DMS53 treated with DMSO at 0.1 percent for 48 hours (cell line): ENCODE data around the gene TUBB.
A peak's percentile ranks its signal among the peaks of the same experiment; 100 is the strongest.

Source experiments
- DNase-seq: peaks from one replicate; lab custom pipeline; 2025; ENCODE audit not compliant: unreplicated experiment; lab: John Stamatoyannopoulos, UW

The TUBB gene

DNA sequence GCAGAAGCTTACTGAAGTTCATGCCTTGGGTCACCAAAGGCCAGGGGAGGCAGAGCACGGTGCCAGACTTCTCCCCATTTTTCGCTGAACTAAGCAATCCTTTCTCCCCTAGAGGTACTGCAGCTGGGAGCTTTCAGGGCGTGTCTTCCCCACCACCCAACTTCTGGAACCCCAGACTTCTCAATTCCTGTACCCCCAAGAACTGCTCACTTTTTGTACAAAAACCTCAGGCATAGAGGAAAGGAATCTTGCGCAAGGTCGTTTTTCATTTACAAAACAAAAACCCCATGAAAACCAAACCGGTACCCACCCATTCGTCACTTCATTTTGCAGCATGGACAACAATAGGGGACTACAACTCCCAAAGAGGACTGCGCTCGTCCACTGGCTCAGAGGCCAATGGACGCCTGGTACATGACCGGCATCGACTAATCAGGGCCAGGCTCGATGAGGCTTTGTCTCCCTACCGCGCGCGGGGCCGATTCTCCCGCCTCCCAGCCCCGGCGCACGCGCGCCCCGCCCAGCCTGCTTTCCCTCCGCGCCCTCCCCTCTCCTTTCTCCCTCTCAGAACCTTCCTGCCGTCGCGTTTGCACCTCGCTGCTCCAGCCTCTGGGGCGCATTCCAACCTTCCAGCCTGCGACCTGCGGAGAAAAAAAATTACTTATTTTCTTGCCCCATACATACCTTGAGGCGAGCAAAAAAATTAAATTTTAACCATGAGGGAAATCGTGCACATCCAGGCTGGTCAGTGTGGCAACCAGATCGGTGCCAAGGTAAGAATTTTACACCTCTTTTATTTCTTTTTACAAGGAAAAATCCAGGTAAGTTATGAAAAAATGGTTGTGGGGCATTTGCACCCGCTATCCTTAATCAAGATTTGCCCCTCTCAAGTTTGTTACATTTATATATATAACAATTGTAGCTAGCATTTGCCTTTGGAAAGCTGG lies at the start of gene TUBB:
TUBB (plus strand) TSS at position 562 of the 947 bp plus-strand sequence; CDS start at position 717, 155 bp downstream.
- peak; percentile 97 for DNase-seq

DNA sequence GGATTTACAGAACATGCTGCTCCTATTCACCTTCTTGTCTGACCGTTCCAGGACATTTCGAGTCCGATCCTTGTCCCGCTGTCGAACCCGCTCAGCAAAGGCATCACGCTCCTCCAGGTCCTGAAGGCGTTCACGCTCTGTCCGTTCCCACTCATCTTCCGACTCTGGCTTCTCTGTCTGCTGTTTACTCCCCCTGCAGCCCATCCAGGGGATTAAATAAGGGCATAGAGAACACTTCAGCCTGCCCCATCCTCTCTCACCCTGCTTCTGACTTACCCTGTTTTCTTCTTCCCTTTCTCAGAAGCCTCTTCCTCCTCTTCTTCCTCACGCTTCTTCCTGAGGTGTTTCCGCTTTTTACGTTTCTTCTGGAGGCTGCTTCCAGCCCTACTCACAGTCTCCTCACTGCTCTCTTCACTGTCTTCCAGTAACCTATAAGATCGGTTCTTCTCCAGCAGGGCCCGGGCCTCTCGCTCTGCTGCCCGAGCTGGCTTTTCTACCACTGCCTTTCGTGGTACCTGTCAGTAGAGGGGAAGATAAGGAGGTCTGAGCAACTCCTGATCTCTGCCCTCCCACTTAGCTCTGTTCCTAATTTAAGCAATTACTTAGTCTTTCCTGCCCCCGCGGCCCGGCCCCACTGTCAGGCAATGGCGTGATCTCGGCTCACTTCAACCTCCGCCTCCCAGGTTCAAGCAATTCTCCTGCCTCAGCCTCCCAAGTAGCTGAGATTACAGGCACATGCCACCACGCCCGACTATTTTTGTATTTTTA lies 49.2 kb upstream of the TUBB start:
- DNase-seq, result no peak

DNA sequence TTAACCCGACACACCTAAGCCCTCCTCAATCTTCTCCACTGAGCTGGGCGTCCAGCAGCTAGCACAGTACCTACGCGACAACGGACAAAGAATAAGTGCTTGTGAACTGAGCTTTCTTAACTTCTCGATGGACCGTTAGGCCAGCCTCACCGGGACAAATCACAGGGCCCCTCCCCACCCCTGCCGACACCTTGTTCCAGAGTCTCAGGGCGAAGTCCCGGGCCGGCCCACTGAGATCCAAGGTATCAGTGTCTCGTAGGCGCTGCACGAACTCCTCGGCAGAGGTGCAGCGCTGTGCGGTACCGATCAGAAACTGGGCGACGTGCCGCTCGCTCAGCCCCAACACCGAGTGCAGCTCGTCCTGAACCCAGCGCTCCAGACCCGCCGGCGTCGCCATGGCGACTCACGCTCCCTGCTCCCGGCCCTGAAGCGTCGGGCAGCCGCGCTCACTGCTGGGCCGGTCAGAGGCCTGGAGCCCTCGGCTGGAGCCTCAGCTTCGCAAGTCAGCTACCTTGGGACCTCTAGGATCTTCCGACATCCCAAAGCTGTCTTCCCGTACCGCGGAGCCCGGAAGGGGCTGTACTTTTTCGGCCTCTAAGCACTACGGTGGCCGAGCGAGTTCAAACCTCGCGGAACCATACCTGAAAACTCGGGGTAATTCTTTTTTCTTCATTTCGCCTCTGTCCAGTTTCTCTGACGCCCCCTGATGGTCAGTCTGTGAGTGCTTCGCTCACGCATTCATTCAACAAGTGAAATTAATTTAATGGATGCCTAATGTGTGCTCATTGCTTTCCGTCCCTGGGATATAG lies 47.5 kb upstream of the TUBB start, which contains the start of gene DHX16:
DHX16 (minus strand) TSS at position 562 of the 809 bp plus-strand sequence; CDS start at position 397, 165 bp downstream.
- peak; percentile 95 for DNase-seq

DNA sequence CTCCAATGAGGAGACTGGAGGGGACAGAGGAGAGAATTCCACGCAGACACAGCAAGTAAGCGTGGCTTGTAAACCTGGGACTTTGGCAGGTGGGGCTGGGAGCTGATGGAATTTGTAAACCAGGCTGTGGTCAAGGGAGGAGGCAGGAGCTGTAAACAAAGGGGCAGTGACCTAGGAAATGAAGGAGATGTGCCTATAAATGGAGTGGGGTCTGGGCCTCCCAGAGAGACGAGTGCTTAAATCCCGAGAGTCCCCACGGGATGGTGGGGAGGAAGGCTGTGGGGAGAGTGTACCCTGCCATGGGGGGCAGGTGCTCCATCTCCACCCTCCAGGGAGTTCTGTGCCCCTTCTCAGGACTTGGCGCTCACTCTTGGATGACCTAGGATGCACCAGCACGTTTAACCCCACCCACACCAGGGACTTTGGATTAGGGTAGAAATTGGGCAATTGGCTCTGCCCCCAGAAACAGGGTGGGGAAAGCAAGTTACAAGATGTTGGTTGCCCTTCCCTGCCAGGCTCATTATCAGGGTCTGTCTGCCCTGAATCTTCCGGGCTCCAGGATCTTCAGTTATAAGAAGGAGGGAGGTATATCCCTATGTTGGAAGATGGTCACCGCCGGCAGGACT lies 43.4 kb upstream of the TUBB start:
- no peak for DNase-seq

DNA sequence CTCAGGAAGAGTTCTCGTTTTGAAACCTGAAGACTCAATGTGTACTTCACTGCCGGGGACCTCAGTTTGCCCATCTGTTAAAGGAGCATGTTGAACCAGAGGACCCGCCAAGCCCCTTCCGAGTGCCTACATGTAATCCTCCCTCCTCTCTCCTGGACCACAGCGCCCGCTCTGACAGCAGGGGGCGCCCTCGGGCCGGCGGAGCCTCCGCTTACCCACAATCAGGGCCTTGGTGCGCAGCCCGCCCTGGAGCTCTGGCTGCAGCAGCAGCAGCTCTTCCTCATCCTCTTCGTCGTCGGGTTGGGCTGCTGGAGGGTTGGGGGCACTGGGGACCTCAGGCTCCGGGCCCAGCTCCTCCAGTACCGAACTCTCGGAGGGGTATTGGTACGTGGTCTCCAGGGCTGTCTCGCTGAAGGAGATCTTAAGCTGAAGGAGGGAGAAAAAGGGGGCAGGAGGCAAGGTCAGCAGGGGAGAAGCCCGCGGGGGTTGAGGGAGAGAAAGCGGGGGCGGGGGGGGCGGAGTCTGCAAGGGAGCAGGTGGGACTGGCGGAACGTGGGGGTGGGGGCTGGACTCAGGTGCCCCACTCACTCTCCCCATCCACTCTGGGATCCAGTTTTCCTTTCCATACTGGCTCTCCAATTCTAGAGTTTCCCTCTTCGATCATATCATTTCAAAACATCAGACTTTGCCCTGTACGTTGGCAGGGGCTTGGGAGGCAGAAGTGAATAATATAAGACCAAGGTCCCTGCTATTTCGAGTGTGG lies 41.0 kb upstream of the TUBB start:
- DNase-seq, result peak; percentile 66

DNA sequence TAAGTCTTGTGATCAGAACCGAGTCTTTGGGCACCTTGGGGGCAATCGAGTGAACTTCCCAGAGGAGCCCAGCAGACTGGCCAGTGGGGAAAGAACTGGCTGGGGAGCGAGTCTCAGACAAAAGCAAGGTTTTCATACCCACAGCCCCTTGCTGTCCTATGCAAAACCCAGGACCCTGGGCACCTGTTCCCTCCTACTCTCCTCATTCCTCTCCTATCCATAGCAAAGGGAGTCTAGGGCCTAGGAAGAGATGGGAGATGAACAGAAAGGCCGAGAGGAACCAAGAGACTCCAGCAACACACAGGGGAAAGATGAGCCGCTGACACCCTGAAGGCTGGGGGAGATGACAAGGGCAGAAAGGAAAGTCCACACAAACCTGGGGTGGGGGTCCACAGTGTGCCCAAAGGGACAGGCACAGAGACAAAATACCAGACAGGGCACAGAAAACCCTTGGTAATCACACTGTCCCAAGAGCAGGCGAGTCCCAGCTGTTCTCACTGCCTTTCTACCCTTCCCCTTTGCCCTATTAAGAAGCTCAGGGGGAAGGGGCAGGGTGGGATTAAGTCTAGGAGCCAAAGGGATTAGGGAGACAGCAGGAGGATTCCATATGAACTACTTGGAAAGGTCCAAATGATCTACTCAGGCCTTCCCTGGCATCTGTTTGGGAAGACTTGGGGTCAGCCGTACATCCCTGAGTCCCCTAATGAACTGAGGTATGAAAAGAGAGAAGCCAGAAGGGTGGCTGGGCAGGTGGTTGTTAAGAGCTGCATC lies 40.2 kb upstream of the TUBB start:
- DNase-seq, result no peak

DNA sequence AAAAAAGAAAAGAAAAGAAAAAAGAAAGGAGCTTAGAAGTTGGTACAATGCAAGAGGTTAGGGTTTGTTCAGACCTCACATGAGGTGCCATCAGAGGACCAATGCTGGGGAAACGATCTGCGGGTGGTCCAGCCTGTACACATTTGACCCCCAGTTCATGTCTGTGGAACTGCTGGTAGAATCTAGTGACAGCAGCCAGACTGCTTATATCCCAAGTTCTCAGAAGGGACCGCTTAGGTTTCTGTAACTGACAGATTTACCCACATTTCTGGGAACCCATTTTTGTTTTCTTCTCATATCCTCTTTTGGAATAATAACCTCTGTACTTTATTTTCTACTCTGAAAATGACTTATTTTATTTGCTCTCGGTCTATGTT lies 38.4 kb upstream of the TUBB start:
- DNase-seq, result no peak

DNA sequence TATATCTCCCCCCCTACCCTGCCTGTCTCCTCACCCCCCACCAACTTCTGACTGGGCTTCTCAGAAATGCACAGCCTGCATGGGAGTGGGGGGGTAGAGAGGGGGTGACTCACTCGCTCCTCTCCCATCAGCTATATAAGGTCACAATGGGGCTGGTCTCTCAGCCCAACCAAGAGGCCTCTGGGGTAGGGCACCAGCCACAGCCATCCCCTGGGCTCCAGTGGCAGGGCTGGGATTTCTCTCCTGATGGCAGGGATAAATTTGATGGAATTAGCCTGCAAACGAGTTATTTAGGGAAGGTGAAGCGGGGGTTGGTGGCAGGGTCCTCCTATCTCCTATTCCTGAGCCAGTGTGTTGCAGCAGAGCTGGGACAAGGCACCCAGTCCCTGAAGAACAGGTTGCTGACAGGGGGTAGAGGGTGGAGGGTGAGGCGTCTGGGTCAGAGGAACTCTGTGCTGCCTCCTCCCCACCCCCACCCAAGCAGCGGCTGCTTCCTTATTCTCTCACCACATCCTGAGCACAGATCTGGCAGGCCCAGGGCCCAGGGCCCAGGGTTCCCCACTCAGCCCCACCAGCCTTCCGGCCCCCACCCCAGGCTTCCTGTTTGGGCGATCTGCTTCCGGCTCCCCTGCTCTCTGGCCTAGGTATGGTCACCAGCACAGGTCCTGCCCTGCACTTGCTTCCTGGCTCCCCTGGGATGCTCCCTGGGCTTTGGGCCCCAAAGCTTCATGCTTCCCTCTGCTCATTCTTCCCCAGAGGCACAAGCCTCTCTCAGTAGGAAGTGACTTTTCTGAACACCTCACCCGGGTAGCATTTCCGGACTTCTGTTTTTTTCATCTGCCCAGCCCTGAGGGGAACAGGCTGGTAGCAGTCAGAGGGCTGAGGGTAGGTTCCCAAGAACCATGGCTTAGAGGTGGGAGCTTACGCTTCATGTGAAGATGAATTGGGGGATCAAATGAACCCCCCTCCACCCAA lies 37.7 kb upstream of the TUBB start:
- DNase-seq, result no peak

DNA sequence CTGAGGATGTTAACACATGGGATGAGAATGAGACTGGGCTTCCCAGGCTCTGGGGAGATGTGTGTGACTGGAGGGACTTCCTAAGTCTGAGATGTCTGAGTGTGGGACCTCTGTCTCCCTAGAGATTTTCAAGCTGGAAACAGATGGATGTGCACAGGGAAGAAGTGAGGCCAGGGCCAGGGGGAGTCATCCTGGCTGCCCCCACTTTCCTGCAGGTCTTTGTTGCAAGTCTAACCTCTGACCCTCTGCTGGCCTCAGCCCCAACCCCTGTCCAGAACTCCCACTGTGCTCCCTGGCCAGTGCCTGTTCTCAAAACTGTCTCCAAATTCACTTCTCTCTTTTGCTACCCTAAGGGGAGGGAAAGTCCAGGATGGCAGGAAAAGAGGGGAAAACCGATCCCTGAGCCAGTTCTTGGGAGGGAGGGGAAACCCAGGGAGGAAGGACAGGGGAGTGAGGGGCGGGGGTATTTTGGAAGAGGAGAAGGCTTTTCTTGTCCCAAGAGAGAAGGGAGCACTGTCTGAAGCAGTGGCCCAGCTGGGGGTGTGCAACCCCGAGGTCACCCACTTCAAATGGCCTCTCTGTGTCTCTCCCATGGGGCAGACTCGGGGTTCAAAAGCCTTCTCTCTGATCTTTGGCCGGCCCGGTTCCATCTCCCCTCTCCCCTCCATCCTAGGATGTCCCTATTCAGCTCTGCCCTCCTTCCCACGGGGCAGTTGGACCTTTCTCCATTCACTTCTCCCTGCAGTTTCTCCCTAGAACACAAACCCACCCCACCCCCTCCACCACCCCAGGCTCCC lies 36.8 kb upstream of the TUBB start:
- no peak for DNase-seq

DNA sequence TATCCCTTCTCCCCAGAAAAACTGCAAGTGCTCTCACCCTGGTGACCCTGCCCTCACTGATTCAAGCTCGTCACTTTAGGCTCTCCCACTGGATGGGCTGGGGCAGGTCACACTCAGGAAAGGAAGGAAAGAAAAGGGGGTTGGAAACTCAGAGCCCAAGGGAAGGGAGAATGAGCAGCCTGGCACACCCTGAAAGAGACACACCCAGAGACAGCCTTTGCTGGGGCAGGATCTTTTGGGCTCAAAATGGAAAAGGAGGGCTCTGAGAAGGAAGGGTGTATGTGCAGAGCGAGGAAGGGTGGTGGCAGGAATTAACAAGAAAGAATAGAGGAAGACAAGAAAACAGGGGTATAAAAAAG lies 36.2 kb upstream of the TUBB start:
- no peak for DNase-seq

DNA sequence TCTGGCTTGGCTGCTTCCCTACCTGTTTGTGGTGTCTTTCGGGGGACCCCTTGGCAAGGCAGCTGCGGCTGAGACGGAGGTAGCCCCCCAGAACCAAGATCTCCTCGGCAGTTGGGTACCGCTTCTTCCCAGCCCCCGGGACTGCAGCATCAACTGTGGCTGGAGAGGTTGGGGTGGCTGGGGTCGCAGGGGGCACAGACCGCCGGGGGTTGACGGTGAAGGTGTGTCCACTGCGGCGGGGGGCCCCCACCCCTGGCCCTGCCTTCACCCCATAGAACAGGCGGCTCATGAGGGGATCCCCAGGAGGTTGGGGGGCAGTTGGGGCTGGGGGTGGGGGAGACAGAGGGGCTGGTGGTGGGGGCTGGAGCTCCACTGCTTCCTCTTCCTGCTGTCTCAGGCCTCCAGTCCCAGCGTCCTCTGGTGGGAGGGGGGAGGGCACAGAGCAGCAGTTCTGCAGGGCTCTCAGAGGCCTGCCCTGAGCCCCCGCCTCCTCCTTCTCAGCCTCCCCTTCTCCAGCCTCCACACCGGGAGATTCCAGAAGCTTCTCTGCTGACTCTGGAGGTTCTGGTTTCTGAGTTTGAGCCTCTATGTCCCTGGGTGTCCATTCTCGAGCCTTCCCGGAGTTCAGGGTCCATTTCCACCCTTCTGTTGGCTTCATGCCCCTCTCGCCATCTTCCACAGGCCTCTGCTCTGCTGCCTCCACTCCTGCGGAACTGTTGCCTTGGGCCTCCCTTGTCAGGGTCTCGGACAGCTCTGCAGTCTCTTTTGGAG lies 35.6 kb upstream of the TUBB start:
- DNase-seq, result no peak

DNA sequence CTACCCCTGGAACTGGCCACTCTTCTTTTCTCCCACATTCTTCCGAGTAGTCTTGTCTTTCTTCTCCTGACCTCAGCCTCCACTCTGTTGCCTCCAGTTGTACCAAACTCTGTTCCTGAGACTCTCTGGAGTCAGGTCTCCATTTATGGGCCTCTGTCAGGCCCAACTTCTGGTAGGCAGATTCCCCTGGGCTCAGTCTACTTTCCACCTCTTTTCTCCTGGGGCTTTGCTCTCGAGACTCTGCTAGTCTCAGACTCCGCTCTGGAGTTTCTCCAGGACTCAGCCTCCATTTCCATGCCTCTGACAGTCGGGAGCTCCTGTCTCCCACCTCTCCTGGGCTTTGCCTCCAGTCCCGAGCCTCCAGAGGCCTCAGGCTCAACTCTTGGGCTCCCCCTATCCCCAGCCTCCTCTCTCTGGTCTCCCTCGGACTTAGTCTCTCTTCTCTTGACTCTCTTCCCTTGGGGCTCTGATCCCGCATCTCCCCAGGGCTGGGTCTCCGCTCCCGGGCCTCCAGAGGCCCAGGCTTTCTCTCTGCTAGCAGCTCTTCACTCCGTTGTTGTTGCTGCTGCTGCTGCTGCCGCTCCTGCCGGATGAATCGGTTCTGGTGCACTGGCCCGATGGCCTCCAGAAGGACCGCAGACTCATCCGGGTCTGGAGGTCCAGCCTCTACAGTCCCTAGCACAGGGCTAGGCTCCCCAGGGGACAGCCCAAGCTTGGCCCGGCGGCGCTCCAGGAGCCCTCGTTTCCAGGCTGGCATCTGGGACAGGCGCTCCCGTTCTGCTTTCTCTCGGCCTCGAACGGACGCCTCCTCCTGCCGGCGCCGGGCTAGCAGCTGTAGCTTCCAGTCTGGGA lies 34.8 kb upstream of the TUBB start:
- DNase-seq, result no peak

DNA sequence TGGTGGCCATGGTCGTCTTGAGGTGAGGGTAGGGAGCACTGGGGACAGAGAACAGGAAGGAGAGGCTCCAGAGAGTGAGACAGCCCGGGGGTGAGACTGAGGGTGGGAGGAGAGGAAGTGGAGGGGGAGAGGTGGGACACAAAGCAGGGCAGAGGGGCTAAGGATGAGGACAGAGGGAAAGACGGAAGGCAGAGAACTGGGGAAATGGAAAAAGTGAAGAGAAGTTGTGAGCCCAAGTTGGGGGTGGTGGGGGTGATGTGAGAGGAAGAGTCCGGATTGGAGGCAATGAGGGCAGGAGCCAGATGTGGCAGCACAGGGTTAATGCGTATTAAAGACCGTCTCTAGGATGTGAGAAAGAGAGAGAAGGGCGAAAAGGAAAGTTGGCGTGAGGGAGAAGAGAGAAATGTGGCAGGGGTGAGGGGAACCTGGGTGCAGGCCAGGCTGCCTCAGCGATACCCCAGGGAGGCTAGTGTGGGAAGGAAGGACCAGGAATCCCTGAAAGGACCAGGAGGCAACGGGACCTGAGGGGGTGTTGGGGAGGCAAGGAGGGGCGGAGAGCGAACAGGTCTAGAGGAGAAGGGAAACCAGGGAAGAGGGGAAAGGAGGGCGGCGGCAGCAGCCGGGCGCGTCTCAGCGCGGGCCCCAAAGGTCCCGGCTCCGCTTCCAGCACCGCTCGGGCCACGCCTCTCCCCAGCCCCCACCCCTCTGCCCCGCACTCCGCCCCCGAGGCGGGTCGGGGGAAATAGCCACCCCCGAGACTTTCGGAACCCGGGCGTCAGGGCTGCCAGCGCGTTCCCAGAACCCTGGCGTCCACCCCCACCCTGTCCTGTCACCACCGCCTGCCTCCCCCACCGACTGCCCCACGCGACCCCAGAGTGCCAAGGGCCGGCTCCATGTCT lies 33.9 kb upstream of the TUBB start, which contains the start of gene PPP1R18:
PPP1R18 (minus strand) TSS at position 637 of the 899 bp plus-strand sequence; CDS start at position 10, 627 bp downstream.
- no peak for DNase-seq

DNA sequence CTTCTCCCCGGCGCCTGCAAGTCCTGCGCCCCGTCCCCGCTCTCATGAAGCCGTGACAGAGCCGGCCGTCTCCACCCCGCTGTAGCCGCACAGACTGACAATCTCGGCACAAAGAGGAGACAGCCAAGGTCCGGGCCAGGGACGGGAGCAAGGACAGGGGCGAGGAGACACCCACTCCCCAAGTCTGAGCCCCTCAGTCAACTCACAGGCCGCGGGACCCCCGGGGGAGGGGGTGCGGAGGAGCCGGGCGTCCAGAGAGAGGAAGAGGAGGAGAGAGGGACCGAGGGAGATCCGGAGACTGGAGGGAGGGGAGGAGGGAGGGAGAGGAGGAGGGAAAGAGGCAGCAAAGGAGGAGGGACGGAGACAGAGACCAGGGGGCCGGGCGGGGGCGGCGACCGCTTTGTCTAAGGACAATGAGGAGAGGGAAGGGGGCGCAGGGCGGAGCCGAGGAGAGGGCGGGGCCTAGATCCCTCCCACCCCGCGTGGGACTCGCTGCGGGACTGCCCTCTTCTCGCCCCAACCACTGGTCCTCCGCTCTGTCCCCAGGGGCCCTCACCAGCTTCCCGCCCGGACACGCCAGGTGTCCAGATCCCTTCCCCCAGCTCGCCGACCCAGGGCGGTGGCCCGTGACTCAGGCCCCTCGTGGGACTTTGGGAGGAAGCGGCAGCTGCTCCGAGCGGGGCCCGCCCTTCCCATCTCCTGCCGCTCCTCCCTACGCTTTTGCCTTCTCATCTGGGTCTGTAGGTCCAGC lies 33.1 kb upstream of the TUBB start:
- DNase-seq, result peak; percentile 74
